ENCODE results near the gene MUSTN1.

- TF ChIP-seq CTCF (IDR thresholded peaks at IDR 0.05): no peak
- TF ChIP-seq ZFX (IDR thresholded peaks at IDR 0.05; ENCODE audit: borderline replicate concordance): no peak
Observed at GRCh38 chr3:52880474-52880873, 45.7 kb upstream of the MUSTN1 start.
